Measurements from ENCODE around the gene HPN.

HPN gene

GRCh38 chr19:35086455-35086854 lies 44.9 kb downstream of the HPN start:
- Histone ChIP-seq H3K4me1 (ENCODE audit: insufficient read depth, low read length) (no peaks in the 10 kb centered on the region), H3K27me3 (ENCODE audit: insufficient read depth, low read length) (peaks cover 3% of the 10 kb centered on the region), H2AFZ (ENCODE audit: low read depth, low read length) (no peak overlapping the region), H3K4me3 (ENCODE audit: low read length) (no peak overlapping the region), H3K36me3 (ENCODE audit: insufficient read depth, low read length) (no peaks in the 10 kb centered on the region), H3K9me3 (ENCODE audit: low read length) (no peaks in the 10 kb centered on the region)

DNA sequence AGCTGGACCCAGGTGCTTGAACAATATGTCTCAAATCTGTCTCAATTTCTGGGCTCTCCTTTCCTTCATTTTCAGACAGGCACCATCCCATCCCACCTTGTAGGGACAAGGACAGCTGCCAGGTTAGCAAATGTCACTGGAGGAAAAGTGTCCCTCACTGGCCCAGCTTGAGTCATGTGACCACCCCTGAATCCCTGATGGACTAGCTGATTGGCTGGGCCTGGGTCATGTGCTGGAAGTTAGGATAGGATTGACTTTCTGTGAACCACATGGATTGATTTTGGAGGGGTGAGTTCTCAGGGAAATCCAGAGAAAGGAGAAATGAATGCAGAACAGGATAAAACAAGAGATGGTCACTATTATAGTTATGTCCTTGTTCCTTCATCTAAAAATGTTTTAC lies 45.9 kb downstream of the HPN start:
- Histone ChIP-seq H2AFZ (ENCODE audit: low read depth, low read length) (no peak overlapping the region), H3K36me3 (ENCODE audit: insufficient read depth, low read length) (no peaks in the 10 kb centered on the region), H3K4me1 (ENCODE audit: insufficient read depth, low read length) (no peaks in the 10 kb centered on the region), H3K9me3 (ENCODE audit: low read length) (no peaks in the 10 kb centered on the region), H3K4me3 (ENCODE audit: low read length) (no peak overlapping the region), H3K27me3 (ENCODE audit: insufficient read depth, low read length) (peaks cover 3% of the 10 kb centered on the region)

- Histone ChIP-seq H3K36me3 (ENCODE audit: insufficient read depth, low read length) (no peaks in the 10 kb centered on the region), H3K9me3 (ENCODE audit: low read length) (no peaks in the 10 kb centered on the region), H3K4me1 (ENCODE audit: insufficient read depth, low read length) (no peaks in the 10 kb centered on the region), H2AFZ (ENCODE audit: low read depth, low read length) (no peak overlapping the region), H3K4me3 (ENCODE audit: low read length) (no peak overlapping the region), H3K27me3 (ENCODE audit: insufficient read depth, low read length) (peaks cover 3% of the 10 kb centered on the region)
These were observed 46.8 kb downstream of the HPN start for GRCh38 chr19:35088131-35088913.

GRCh38 chr19:35089554-35089953 lies 48.0 kb downstream of the HPN start:
- Histone ChIP-seq H3K9me3 (ENCODE audit: low read length) (no peaks in the 10 kb centered on the region), H3K4me1 (ENCODE audit: insufficient read depth, low read length) (no peaks in the 10 kb centered on the region), H3K27me3 (ENCODE audit: insufficient read depth, low read length) (peaks cover 3% of the 10 kb centered on the region), H3K36me3 (ENCODE audit: insufficient read depth, low read length) (no peaks in the 10 kb centered on the region), H3K4me3 (ENCODE audit: low read length) (no peak overlapping the region), H2AFZ (ENCODE audit: low read depth, low read length) (no peak overlapping the region)

- no peaks in the 10 kb centered on the region for H3K4me1 ChIP-seq (ENCODE audit: insufficient read depth, low read length)
- no peak overlapping the region for H2AFZ ChIP-seq (ENCODE audit: low read depth, low read length)
- no peak overlapping the region for H3K4me3 ChIP-seq (ENCODE audit: low read length)
- H3K9me3 ChIP-seq (ENCODE audit: low read length) = no peaks in the 10 kb centered on the region
- H3K36me3 ChIP-seq (ENCODE audit: insufficient read depth, low read length) = no peaks in the 10 kb centered on the region
- peaks cover 3% of the 10 kb centered on the region for H3K27me3 ChIP-seq (ENCODE audit: insufficient read depth, low read length)
These were observed 48.6 kb downstream of the HPN start for GRCh38 chr19:35090160-35090505.

GRCh38 chr19:35090506-35091214 lies 49.1 kb downstream of the HPN start:
- no peaks in the 10 kb centered on the region for H3K36me3 ChIP-seq (ENCODE audit: insufficient read depth, low read length)
- H2AFZ ChIP-seq (ENCODE audit: low read depth, low read length) = no peak overlapping the region
- H3K4me3 ChIP-seq (ENCODE audit: low read length) = no peak overlapping the region
- H3K27me3 ChIP-seq (ENCODE audit: insufficient read depth, low read length) = peaks cover 3% of the 10 kb centered on the region
- no peaks in the 10 kb centered on the region for H3K4me1 ChIP-seq (ENCODE audit: insufficient read depth, low read length)
- H3K9me3 ChIP-seq (ENCODE audit: low read length) = no peaks in the 10 kb centered on the region

DNA sequence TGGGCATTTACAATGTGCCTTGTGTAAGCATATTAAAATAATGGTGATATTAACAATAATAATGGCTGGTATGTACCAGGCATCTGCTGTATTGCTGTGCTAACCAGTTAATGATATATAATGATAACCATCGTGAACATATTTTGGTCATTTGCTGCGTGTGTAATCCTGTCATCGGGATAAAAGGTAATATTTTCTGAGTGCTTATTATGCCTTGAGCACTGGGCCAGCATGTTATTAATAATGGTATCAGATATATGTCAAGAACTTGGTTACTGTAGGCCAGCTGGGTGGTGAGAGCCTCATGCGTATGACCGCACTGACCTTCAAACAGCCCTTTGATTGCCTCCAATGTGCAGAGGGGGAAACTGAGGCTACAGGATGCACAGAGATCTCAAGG lies 51.9 kb downstream of the HPN start:
- Histone ChIP-seq H3K9me3 (ENCODE audit: low read length) (no peaks in the 10 kb centered on the region), H2AFZ (ENCODE audit: low read depth, low read length) (no peak overlapping the region), H3K4me3 (ENCODE audit: low read length) (no peak overlapping the region), H3K36me3 (ENCODE audit: insufficient read depth, low read length) (no peaks in the 10 kb centered on the region), H3K27me3 (ENCODE audit: insufficient read depth, low read length) (no peaks in the 10 kb centered on the region), H3K4me1 (ENCODE audit: insufficient read depth, low read length) (no peaks in the 10 kb centered on the region)

- H2AFZ ChIP-seq (ENCODE audit: low read depth, low read length) = no peak overlapping the region
- no peaks in the 10 kb centered on the region for H3K4me1 ChIP-seq (ENCODE audit: insufficient read depth, low read length)
- no peak overlapping the region for H3K4me3 ChIP-seq (ENCODE audit: low read length)
- H3K36me3 ChIP-seq (ENCODE audit: insufficient read depth, low read length) = no peaks in the 10 kb centered on the region
- H3K9me3 ChIP-seq (ENCODE audit: low read length) = no peaks in the 10 kb centered on the region
- H3K27me3 ChIP-seq (ENCODE audit: insufficient read depth, low read length) = no peaks in the 10 kb centered on the region
These were observed 52.6 kb downstream of the HPN start for GRCh38 chr19:35093941-35094647.

- no peaks in the 10 kb centered on the region for H3K9me3 ChIP-seq (ENCODE audit: low read length)
- H3K4me3 ChIP-seq (ENCODE audit: low read length) = no peak overlapping the region
- H3K36me3 ChIP-seq (ENCODE audit: insufficient read depth, low read length) = no peaks in the 10 kb centered on the region
- no peaks in the 10 kb centered on the region for H3K4me1 ChIP-seq (ENCODE audit: insufficient read depth, low read length)
- H2AFZ ChIP-seq (ENCODE audit: low read depth, low read length) = no peak overlapping the region
- no peaks in the 10 kb centered on the region for H3K27me3 ChIP-seq (ENCODE audit: insufficient read depth, low read length)
These were observed 53.1 kb downstream of the HPN start for GRCh38 chr19:35094656-35095055.

GRCh38 chr19:35095667-35096368 lies 54.3 kb downstream of the HPN start:
- no peaks in the 10 kb centered on the region for H3K27me3 ChIP-seq (ENCODE audit: insufficient read depth, low read length)
- no peak overlapping the region for H2AFZ ChIP-seq (ENCODE audit: low read depth, low read length)
- H3K4me1 ChIP-seq (ENCODE audit: insufficient read depth, low read length) = no peaks in the 10 kb centered on the region
- no peak overlapping the region for H3K4me3 ChIP-seq (ENCODE audit: low read length)
- H3K9me3 ChIP-seq (ENCODE audit: low read length) = no peaks in the 10 kb centered on the region
- no peaks in the 10 kb centered on the region for H3K36me3 ChIP-seq (ENCODE audit: insufficient read depth, low read length)

DNA sequence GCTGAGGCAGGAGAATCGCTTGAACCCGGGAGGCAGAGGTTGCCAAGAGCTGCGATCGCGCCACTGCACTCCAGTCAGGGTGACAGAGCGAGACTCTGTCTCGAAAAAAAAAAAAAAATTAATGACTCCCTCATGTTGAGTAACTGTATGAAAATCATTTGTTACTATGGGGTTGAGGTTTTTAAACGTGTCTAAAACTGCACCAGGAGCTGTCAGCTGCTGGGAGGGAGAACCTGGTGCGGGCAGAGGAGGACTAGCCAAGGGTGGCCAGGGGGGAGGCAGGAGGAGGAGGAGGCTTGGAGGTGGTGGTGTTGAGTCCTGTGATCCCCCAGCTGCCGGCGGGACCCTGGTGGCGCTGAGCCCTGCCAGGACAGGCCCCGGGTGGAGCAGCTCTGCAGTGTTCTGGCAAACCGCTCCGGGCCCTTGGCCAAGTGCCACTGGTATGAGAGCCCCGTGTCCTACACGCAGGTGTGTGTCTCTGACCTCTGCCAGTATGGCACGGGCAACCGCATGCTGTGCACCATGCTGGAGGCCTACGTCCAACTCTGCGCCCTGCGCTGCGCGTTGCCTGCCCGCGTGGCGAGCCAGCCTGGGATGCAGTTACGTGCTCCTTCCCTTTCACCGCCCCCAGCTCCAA lies 57.0 kb downstream of the HPN start:
- Histone ChIP-seq H3K9me3 (ENCODE audit: low read length) (no peaks in the 10 kb centered on the region), H3K4me1 (ENCODE audit: insufficient read depth, low read length) (no peaks in the 10 kb centered on the region), H3K36me3 (ENCODE audit: insufficient read depth, low read length) (no peaks in the 10 kb centered on the region), H3K27me3 (ENCODE audit: insufficient read depth, low read length) (no peaks in the 10 kb centered on the region), H3K4me3 (ENCODE audit: low read length) (no peak overlapping the region), H2AFZ (ENCODE audit: low read depth, low read length) (no peak overlapping the region)

- no peaks in the 10 kb centered on the region for H3K9me3 ChIP-seq (ENCODE audit: low read length)
- H3K4me3 ChIP-seq (ENCODE audit: low read length) = no peak overlapping the region
- no peaks in the 10 kb centered on the region for H3K27me3 ChIP-seq (ENCODE audit: insufficient read depth, low read length)
- no peaks in the 10 kb centered on the region for H3K4me1 ChIP-seq (ENCODE audit: insufficient read depth, low read length)
- H2AFZ ChIP-seq (ENCODE audit: low read depth, low read length) = no peak overlapping the region
- H3K36me3 ChIP-seq (ENCODE audit: insufficient read depth, low read length) = no peaks in the 10 kb centered on the region
These were observed 57.8 kb downstream of the HPN start for GRCh38 chr19:35099155-35099896.

Measured in neuron (in vitro differentiated cells).